AG04450 (cell line): Measurements from ENCODE around the gene DNM2. TPM values are rescaled to one million over a fixed set of nuclear protein-coding genes. Genes with fewer than 3 reads are reported as not detected.

Experiments
- CTCF ChIA-PET: fragments of 300-600, 350-600 bp; formaldehyde crosslinking; extraction: SDS; loops from one replicate; lab custom pipeline; 2022; ENCODE audit warnings: antibody characterized with exemption, inconsistent platforms; lab: Charles Lee
- POLR2A ChIA-PET: fragments of 350-600 bp; formaldehyde crosslinking; extraction: SDS; loops from one replicate; lab custom pipeline; 2021; ENCODE audit warnings: antibody characterized with exemption, inconsistent platforms; lab: Yijun Ruan, JAX
- DNase-seq: peaks from one replicate; pipeline ENCODE4 v3.0.0-alpha.2; 2011; ENCODE audit warnings: low read depth, low spot score
- H3K27ac ChIP-seq: one replicate; pipeline ENCODE4 v1.5.1; 2012; ENCODE audit warnings: low read depth, low read length, control low read depth
- H3K27me3 ChIP-seq: one replicate; pipeline ENCODE4 v1.6.0; 2012; ENCODE audit warnings: low read length; ENCODE audit not compliant: control insufficient read depth, insufficient read depth
- H3K4me3 ChIP-seq: 2 replicates; pipeline ENCODE4 v1.5.1; 2011; ENCODE audit warnings: mild to moderate bottlenecking, low read depth, low read length, control low read depth
- H3K9me3 ChIP-seq: 2 replicates; pipeline ENCODE4 v1.5.1; 2012; ENCODE audit warnings: low read length; ENCODE audit not compliant: control insufficient read depth, insufficient read depth
- polyA plus RNA-seq: library from polyadenylated mRNA; depleted of rRNA; stranded (reverse); fragments of >200 nt; gene quantifications from 2 replicates; pipeline ENCODE4 v1.2.3, GENCODE V29; 2011
- TF ChIP-seq, protein P1 (sequence below): IDR thresholded peaks from 2 replicates; pipeline ENCODE4 v1.5.1; 2011; ENCODE audit warnings: low read depth, low read length, control low read depth, inconsistent platforms

Gene DNM2
- polyA plus RNA-seq, 1 experiment, result 36.9 TPM

DNA sequence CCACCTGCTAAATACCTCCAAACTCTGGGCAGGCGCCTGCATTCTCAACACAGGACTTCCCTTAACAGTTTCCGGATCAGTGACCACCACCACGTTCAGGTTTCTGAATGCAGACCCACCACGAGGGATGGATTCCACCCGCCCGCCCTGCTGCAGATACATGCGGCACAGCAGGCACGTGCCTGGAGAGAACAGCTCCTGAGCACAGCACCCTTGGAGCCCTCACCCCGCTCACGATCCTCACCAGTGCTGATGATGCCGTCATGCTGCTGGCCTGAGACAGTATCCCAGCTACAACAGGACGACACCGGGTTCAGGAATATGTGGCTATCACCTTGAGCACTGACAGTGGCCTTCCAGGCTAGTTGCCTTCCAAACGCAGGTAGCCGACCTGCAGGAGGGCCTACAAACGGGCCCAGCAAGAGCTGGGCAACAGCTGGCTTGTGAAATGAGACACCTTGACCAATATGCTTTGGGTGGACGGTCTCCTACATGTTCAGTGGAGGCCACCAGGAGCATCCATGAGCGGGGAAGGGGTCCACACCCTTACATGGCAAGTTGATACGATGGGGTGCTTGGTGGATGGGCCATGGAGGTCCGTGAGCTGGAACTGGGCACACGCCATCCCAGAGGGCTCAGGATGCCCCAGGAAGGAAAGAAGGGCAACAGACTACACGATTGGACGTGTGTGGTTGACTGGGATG lies 26.5 kb upstream of the DNM2 start:
- TF ChIP-seq, protein P1, sequence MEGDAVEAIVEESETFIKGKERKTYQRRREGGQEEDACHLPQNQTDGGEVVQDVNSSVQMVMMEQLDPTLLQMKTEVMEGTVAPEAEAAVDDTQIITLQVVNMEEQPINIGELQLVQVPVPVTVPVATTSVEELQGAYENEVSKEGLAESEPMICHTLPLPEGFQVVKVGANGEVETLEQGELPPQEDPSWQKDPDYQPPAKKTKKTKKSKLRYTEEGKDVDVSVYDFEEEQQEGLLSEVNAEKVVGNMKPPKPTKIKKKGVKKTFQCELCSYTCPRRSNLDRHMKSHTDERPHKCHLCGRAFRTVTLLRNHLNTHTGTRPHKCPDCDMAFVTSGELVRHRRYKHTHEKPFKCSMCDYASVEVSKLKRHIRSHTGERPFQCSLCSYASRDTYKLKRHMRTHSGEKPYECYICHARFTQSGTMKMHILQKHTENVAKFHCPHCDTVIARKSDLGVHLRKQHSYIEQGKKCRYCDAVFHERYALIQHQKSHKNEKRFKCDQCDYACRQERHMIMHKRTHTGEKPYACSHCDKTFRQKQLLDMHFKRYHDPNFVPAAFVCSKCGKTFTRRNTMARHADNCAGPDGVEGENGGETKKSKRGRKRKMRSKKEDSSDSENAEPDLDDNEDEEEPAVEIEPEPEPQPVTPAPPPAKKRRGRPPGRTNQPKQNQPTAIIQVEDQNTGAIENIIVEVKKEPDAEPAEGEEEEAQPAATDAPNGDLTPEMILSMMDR, result no peak
- Histone ChIP-seq H3K4me3 (no peak overlapping the region), H3K27ac (no peak overlapping the region), H3K9me3 (no peaks in the 10 kb centered on the region), H3K27me3 (no peaks in the 10 kb centered on the region)
- ChIA-PET CTCF (no interaction called here), POLR2A (no interaction called here)
- DNase-seq, result no peak

DNA sequence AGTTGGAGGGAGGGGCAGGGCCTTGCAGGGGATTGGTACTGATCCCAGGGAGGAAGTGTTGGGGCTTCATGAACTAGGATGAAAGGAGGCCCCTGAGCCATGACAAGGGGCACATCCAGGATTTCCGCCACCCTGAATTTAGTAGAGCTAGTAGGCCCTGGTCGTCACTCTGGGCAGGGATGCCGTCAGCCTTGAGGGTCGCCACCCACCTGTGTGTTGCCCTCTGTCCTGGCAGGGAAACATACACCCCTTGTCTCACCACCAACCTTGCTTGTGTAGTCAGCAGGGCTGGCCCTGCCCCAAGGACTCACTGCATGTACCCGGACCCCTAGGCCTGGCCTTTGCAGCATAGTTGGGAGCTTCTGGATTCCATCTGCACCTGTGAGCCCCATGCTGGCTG lies 26.0 kb upstream of the DNM2 start:
- Histone ChIP-seq H3K9me3 (no peaks in the 10 kb centered on the region), H3K27me3 (no peaks in the 10 kb centered on the region), H3K4me3 (no peak overlapping the region), H3K27ac (no peak overlapping the region)
- POLR2A ChIA-PET, result no interaction called here
- DNase-seq, result no peak
- TF ChIP-seq, protein P1, result no peak
- CTCF ChIA-PET, result no interaction called here

DNA sequence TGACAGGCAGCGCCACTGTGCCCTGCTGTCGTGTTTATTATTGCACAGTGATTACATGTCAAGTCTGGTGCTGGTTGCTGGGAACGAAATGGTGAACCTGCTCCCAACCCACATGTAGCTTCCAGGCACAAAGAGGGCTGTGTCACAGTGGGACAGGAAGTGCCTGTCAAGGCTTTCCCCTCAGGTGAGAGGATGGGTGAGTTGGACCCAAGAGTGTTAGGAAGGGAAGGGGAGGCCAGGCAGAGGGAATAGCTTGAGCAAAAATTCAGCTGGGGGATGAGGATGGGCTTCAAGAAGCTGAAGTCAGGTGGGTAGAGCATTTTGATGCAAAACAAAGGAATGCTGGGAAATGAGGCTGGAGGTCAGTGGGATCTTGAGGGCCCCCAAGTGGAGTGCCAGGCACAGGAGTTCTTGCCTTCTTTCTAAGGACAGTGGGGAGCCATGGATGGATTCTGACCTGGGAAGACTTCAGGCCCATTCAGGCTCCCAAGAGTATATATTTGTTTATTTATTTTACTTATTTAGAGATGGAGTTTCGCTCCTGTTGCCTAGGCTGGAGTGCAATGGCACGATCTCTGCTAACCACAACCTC lies 25.1 kb upstream of the DNM2 start:
- CTCF ChIA-PET, result interaction anchor here (0.6 kb wide), 2 partner anchors 11 to 220 kb away, joined by 3 to 10 read pairs; no protein-coding TSS in a partner anchor
- Histone ChIP-seq H3K27me3 (no peaks in the 10 kb centered on the region), H3K27ac (no peak overlapping the region), H3K4me3 (no peak overlapping the region), H3K9me3 (no peaks in the 10 kb centered on the region)
- TF ChIP-seq, protein P1, result no peak
- DNase-seq, result no peak
- POLR2A ChIA-PET, result no interaction called here

DNA sequence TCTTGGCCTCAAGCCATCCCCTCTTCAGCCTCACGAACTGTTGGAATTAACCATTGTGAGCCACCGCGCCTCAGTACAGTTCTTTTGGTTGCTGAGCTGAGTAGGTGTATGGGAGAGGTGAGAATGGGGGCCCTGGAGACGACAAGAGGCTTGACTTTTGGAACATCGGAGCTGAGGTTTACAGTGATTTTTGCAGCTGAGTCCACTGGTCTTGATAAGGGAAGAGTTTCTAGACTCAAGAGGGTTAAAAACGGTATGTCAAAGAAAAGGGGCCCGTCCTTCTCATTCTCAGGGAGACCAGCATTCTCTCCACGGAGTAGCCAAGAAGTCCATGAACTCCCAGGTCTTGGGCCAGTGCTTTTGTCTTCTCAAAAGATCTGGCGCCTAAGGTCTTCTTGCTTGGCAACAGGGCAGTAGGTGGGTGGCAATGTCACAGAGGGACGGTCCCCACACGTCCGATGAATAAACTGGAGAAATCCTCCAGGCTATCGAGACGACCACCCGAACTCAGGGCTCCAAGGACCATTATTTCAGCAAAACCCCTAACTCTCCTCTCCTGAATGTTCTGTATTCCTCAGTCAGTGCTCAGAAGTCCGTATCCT lies 23.1 kb upstream of the DNM2 start:
- H3K27ac ChIP-seq, result no peak overlapping the region
- POLR2A ChIA-PET, result interaction anchor here (0.6 kb wide), 1 partner anchor 83 kb away, joined by 3 read pairs; no protein-coding TSS in a partner anchor
- no peaks in the 10 kb centered on the region for H3K27me3 ChIP-seq
- no peak overlapping the region for H3K4me3 ChIP-seq
- CTCF ChIA-PET, result interaction anchor here (1.2 to 1.6 kb wide), 3 partner anchors 50 to 114 kb away, joined by 3 to 10 read pairs (median 5); no protein-coding TSS in a partner anchor
- DNase-seq, result no peak
- TF ChIP-seq, protein P1, result no peak
- no peaks in the 10 kb centered on the region for H3K9me3 ChIP-seq
